ENCODE data around the gene PGM3.
A peak's percentile ranks its signal among the peaks of the same experiment; 100 is the strongest.

DNA sequence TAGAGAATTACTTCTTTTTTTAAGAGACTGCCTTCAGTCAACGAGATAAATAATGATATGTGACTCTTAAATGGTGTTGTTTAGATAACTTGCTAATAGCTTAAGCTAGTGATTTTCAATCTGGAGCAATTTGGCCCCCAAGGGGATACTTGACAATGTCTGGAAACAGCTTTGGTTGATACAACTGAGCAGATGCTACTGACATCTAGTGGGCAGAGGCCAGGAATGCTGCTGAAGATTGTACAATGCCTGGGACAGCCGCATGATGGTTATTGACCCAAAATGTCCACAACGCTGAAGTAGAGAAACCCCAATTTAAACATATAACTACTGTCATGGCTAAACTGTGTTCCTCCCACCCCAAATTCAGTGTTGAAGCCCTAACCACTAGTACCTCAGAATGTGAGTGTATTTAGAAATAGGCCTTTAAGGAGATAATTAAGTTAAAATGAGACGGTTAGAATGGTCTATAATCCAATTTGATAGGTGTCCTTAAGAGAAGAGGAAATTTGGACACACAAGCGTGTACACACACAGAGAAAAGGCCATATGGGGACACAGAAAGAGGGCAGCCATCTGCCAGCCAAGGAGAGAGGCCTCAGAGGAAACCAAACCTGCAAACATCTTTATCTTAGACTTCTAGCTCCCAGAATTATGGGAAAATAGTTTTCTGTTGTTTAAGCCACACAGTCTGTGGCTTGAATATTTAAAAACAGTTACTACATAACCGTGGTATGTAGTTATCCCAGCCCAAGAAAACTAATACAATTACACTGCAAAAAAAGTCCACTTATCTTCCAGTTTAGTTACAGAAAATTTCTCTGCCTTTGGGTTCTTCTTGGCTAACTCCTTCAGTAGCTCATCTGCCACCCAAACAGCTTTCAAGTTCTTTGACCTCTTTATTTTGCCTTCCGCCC is 22.3 kb upstream of the PGM3 start:
- TF ChIP-seq CTCF (IDR thresholded peaks at IDR 0.05) (peak; percentile 66 to 76 (median 68)), POLR2A (IDR thresholded peaks at IDR 0.05) (no peak)
